Activated naive CD8-positive, alpha-beta T cell treated with anti-CD3 and anti-CD28 coated beads, Interleukin-2, amount 10 ng/mL, durations not matched to agents 7 days and 5 days (primary cell): ENCODE data around the gene TMEM154. TPM values are rescaled to one million over a fixed set of nuclear protein-coding genes. Genes with fewer than 3 reads are reported as not detected.

Experiments
- ATAC-seq: fragments of 150-1000 bp; cut with Tn5 transposase; one replicate; pipeline ENCODE4 v1.10.0; 2021; ENCODE audit warnings: low read depth, moderate library complexity
- POLR2A ChIA-PET: fragments of 350-600 bp; sonication (Branson Sonifier 250); formaldehyde crosslinking; loops from one replicate; lab custom pipeline; 2021; ENCODE audit warnings: antibody characterized with exemption; lab: Charles Lee
- DNase-seq: peaks from one replicate; pipeline ENCODE4 v3.0.0; 2021
- H3K27ac Mint-ChIP-seq: one replicate; pipeline ENCODE4 v1.8.0; 2022; ENCODE audit warnings: mild to moderate bottlenecking, mixed read lengths
- H3K27me3 Mint-ChIP-seq: one replicate; pipeline ENCODE4 v1.8.0; 2022; ENCODE audit warnings: mild to moderate bottlenecking, moderate library complexity, mixed read lengths
- H3K36me3 Mint-ChIP-seq: one replicate; pipeline ENCODE4 v1.8.0; 2021; ENCODE audit warnings: mild to moderate bottlenecking, mixed read lengths
- H3K4me1 Mint-ChIP-seq: one replicate; pipeline ENCODE4 v1.8.0; 2021; ENCODE audit warnings: mixed read lengths
- H3K4me3 Mint-ChIP-seq: one replicate; pipeline ENCODE4 v1.8.0; 2022; ENCODE audit warnings: mild to moderate bottlenecking, moderate library complexity, mixed read lengths
- H3K9me3 Mint-ChIP-seq: one replicate; pipeline ENCODE4 v1.8.0; 2021; ENCODE audit warnings: mixed read lengths
- total RNA-seq, 2 experiments: library from RNA; stranded (reverse); gene quantifications; one replicate each; pipeline ENCODE4 v1.2.3, GENCODE V29; 2021

Gene TMEM154
- total RNA-seq, 2 experiments from 2014 or later = 21.9 to 24.7 TPM

- Mint-ChIP-seq H3K36me3 (no peaks in the 10 kb centered on the region), H3K27ac (no peak overlapping the region), H3K27me3 (peaks cover 9% of the 10 kb centered on the region), H3K9me3 (no peaks in the 10 kb centered on the region), H3K4me1 (no peaks in the 10 kb centered on the region), H3K4me3 (no peak overlapping the region)
- DNase-seq = no peak
- no peak for ATAC-seq
- POLR2A ChIA-PET = interaction anchor here (1.1 to 1.2 kb wide), 2 partner anchors 25 to 43 kb away, joined by 3 read pairs; partner anchors contain the start of gene FBXW7
These were observed 100.6 kb downstream of the TMEM154 start for GRCh38 chr4:152579107-152579764.

DNA sequence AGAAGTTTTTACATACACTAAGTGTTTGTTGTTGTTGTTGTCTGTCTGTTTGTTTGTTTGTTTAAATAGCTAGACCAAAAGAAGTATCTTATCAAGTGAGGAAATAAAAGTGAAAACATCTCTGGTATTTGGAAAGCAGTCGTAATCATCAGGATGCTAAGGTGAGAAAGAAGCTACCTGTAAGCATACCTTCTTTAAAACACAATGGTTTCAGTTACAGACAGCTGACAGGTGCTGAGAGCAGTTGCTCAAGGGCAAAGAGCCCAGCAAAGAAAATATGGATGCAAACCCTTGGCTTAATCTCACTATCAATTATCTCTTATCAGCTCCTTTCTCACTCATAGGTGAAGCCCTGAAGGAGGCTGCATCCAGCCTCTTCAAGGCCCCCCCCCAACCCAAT lies 101.1 kb downstream of the TMEM154 start:
- POLR2A ChIA-PET = interaction anchor here (1.1 to 1.2 kb wide), 2 partner anchors 25 to 43 kb away, joined by 3 read pairs; partner anchors contain the start of gene FBXW7
- Mint-ChIP-seq H3K27me3 (peaks cover 12% of the 10 kb centered on the region), H3K27ac (no peak overlapping the region), H3K4me1 (no peaks in the 10 kb centered on the region), H3K36me3 (no peaks in the 10 kb centered on the region), H3K4me3 (no peak overlapping the region), H3K9me3 (no peaks in the 10 kb centered on the region)
- DNase-seq (no peak), ATAC-seq (no peak)

DNA sequence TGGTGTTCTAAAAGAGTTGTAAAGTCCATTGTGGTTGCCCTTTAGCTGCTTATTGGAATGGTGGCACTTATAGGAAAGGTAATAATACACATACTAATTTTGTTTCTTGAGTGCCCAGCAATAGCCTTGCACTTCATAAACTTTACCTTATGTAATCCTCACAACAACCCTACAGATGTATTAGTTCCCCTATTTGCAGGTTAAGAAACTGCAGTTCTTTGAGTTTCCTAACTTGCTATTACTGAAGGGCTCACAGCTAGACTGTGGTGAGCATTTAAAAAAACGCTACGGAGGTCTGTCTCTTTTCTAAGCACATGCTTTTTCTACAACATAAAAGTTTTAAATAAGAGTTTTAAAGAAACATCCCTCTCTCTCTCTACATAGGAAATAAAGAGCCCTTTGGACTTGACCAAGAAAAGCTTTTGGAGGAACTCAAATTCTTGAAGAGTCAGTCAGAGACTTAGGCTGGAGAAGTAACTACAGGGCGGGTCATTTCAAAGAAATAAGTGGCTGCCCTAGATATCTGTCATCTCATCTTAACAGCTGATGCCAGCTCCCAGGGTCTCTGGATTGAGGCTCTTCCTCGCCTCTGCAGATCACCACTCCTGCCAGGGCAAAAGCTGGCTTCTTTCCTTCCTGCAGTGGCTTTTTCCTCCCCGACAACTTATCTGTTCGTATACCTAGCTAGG lies 101.9 kb downstream of the TMEM154 start:
- H3K4me1 Mint-ChIP-seq = no peaks in the 10 kb centered on the region
- no peak overlapping the region for H3K4me3 Mint-ChIP-seq
- ATAC-seq = no peak
- no peak overlapping the region for H3K27ac Mint-ChIP-seq
- peaks cover 2% of the 10 kb centered on the region for H3K9me3 Mint-ChIP-seq
- H3K27me3 Mint-ChIP-seq = peaks cover 14% of the 10 kb centered on the region
- POLR2A ChIA-PET = no interaction called here
- DNase-seq = no peak
- H3K36me3 Mint-ChIP-seq = no peaks in the 10 kb centered on the region

- Mint-ChIP-seq H3K9me3 (peaks cover 2% of the 10 kb centered on the region), H3K27me3 (peaks cover 14% of the 10 kb centered on the region), H3K27ac (no peak overlapping the region), H3K36me3 (no peaks in the 10 kb centered on the region), H3K4me1 (peaks cover under 1% of the 10 kb centered on the region), H3K4me3 (no peak overlapping the region)
- ATAC-seq (no peak), DNase-seq (no peak)
- POLR2A ChIA-PET = interaction anchor here (1.5 kb wide), 1 partner anchor 39 kb away, joined by 3 read pairs; the partner anchor contains the start of gene FBXW7
These were observed 104.3 kb downstream of the TMEM154 start for GRCh38 chr4:152575533-152575932.

DNA sequence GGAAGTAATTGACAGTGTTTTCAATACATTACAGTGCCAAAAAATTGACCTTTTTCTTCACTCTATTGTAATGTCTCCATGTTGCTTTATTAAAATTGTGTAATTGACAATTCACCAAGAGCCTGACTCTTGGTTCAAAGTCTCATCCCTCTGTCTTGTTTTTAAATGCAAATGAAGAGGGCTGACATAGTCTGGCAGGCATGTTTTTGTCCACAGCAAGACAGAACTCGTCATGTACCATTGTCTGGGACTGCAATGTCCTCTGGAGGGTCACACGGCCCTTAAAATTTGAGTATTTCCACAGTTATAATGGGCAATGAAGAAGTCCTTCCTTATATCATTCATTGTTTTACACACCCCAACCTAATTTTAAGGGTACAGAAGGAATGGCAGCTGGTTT lies 105.9 kb downstream of the TMEM154 start:
- H3K9me3 Mint-ChIP-seq = peaks cover 2% of the 10 kb centered on the region
- POLR2A ChIA-PET = no interaction called here
- peaks cover 14% of the 10 kb centered on the region for H3K27me3 Mint-ChIP-seq
- ATAC-seq (no peak), DNase-seq (no peak)
- no peak overlapping the region for H3K4me3 Mint-ChIP-seq
- H3K27ac Mint-ChIP-seq = no peak overlapping the region
- H3K36me3 Mint-ChIP-seq = no peaks in the 10 kb centered on the region
- peaks cover 2% of the 10 kb centered on the region for H3K4me1 Mint-ChIP-seq

- H3K27ac Mint-ChIP-seq = no peak overlapping the region
- peaks cover 14% of the 10 kb centered on the region for H3K27me3 Mint-ChIP-seq
- POLR2A ChIA-PET = no interaction called here
- no peak overlapping the region for H3K4me3 Mint-ChIP-seq
- H3K4me1 Mint-ChIP-seq = peaks cover 2% of the 10 kb centered on the region
- ATAC-seq (no peak), DNase-seq (no peak)
- no peaks in the 10 kb centered on the region for H3K36me3 Mint-ChIP-seq
- H3K9me3 Mint-ChIP-seq = peaks cover 2% of the 10 kb centered on the region
These were observed 107.2 kb downstream of the TMEM154 start for GRCh38 chr4:152572417-152573086.

GRCh38 chr4:152571770-152572169 lies 108.0 kb downstream of the TMEM154 start:
- H3K4me1 Mint-ChIP-seq = peaks cover 2% of the 10 kb centered on the region
- no peak for DNase-seq
- H3K4me3 Mint-ChIP-seq = no peak overlapping the region
- POLR2A ChIA-PET = no interaction called here
- no peak for ATAC-seq
- H3K36me3 Mint-ChIP-seq = no peaks in the 10 kb centered on the region
- H3K9me3 Mint-ChIP-seq = peaks cover 2% of the 10 kb centered on the region
- peaks cover 15% of the 10 kb centered on the region for H3K27me3 Mint-ChIP-seq
- no peak overlapping the region for H3K27ac Mint-ChIP-seq

DNA sequence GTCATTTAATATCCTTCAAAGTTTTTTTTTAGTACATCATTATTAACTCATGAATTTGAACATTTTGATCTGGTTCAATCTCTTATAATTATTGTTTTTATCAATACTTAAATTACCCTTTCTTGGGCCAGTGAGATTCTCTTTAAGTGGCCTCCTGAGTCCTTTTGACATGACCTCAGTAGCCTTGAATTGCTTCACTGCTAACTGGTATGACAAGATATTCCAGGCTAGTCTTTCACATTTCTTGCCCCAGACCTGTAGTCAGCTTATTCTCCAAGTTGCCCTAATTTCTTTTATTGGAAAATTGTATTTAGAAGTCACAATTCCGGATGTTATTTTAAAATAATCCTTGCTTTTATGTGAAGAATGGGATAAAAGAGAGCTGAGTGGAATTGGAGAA lies 108.5 kb downstream of the TMEM154 start:
- peaks cover 16% of the 10 kb centered on the region for H3K27me3 Mint-ChIP-seq
- no peak overlapping the region for H3K4me3 Mint-ChIP-seq
- H3K9me3 Mint-ChIP-seq = peaks cover 2% of the 10 kb centered on the region
- POLR2A ChIA-PET = no interaction called here
- no peak overlapping the region for H3K27ac Mint-ChIP-seq
- ATAC-seq (no peak), DNase-seq (no peak)
- peaks cover 2% of the 10 kb centered on the region for H3K4me1 Mint-ChIP-seq
- no peaks in the 10 kb centered on the region for H3K36me3 Mint-ChIP-seq

Other genes starting within 250 kb of the TMEM154 start
- 10 to 100 TPM; 80.2 to 91.2 TPM for gene FBXW7, start 143.9 kb downstream of the TMEM154 start, total RNA-seq
- gene TIGD4, start 99.7 kb upstream of the TMEM154 start, total RNA-seq = under 1 TPM; 0.34 to 0.47 TPM
- gene ARFIP1, start 100.0 kb upstream of the TMEM154 start, total RNA-seq = 10 to 100 TPM; 18.4 to 19.4 TPM